Measurements from ENCODE around the gene TLE4. TPM values are rescaled to one million over a fixed set of nuclear protein-coding genes. Genes with fewer than 3 reads are reported as not detected.
"Not testable (repeated sequence)": the region's sequence is repeated elsewhere in the genome, so short reads cannot be mapped to it uniquely, and the experiment has no call there.

Gene TLE4
- total RNA-seq, 1 donor from 2014 or later, result 3.4 TPM

DNA sequence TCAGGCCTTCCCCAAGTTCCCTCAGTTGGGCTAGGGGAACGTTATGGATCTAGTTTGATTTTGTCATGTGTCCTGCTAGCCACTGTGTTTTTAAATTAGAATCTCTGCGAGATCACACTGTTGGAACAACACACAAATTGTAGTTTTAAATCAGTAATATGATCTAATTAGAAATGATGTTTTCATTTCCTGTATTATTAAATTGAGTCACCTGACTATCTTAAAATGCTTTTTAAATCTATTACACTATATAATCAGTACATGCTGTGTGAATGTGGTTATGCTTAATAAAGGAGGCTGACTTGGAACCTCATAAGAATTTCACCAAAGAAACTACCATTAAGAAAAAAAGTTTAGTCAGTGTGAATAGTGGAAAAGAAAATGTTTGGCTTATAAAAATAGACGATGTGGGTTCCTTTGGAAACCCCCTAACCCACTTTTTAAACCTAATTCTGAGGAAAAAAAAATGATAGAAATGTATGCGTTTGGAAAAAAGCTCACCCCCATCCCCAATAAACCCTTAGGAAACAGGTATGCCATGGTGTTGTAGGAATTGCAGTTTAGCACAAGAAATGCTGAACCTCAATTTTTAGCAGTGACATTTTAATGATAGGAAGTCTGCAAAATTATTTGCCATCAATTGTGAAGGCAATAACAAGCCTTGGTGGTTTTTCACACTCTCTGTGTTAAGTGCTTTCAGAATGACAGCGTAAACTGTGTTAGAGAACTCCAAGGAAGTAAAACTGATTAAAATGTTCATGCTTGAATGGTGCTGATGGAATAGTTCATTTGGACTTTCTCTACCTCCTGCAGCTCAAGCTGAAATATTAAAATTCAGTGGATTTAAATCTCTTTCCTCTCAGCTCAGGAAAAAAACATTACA lies 59.0 kb downstream of the TLE4 start:
- DNase-seq (ENCODE audit: low spot score) (no peak), ATAC-seq (no peak)

DNA sequence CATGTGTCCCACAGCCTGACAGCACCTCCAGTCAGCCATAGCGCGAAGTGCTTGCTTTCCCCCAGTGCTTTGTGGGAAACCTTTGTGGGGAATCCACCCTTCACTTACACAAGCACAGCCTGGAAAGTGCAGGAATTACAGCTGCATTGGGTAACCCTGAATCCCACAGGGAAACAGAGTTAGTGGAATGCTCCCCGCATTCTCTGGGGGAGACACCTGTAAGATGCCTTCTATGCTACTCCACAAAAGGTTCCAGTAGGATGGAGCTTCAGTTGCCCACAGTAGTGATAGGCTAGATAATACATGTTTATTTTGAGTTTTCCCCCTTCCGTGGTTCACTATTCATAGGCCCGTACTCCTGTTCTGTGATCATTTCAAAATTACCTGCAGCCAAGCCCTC lies 60.3 kb downstream of the TLE4 start:
- ATAC-seq (no peak), DNase-seq (ENCODE audit: low spot score) (no peak)

DNA sequence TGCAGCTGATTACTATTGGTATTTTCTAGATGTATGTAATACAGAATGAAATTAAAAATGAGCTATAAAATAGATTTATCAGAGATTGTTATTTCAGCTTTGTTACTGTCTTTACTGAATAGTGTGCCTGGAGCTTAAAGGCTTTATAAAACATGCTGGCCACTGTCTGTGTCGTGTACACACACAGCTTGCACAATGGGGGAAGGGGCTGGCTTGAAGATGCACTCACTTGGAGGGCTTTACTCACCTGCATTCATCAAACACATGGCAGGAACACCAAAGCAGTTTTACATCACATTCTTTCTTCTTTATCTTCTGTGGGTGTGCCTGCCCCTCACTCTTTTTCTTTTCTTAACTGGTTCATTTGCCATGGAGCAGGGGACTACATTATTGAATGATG lies 60.9 kb downstream of the TLE4 start:
- DNase-seq (ENCODE audit: low spot score) (no peak), ATAC-seq (no peak)

DNA sequence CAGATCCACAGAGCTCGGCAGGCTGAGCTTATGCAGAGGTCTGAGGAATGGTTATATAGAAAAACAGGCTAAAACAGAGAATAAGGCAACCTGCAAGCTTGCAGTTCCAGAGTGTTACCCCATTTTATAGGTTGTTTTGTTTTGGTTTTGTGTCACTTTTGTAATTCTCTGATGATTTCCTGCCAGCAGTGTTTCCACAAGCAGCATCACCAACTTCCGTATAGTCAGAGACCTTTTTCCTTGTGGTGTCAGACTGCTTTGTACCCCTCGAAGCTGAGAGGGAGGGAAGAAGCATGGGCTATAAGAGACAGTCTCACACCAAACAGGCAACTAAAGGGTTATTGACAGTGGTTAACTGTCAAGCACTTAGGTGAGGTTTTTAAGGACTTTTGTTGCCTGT lies 61.8 kb downstream of the TLE4 start:
- ATAC-seq, result no peak
- DNase-seq (ENCODE audit: low spot score), result no peak

- DNase-seq (ENCODE audit: low spot score) (no peak), ATAC-seq (no peak)
These were observed 65.6 kb downstream of the TLE4 start for GRCh38 chr9:79637177-79637925.

GRCh38 chr9:79638806-79639205 lies 67.0 kb downstream of the TLE4 start:
- ATAC-seq (no peak), DNase-seq (ENCODE audit: low spot score) (no peak)

DNA sequence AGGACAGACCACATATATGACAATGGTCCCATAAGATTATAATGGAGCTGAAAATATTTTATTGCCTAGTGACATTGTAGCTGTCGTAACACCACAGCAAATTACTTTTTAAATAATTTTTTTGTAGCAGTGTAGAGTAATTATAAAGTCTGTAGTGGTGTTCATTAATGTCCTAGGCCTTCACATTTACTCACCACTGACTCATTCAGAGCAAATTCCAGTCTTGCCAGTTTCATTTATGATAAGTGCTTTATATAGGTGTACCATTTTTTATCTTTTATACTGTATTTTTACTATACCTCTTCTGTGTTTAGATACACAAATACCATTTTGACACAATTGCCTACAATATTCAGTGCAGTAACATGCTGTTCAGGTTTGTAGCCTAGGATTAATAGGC lies 67.6 kb downstream of the TLE4 start:
- no peak for ATAC-seq
- DNase-seq (ENCODE audit: low spot score), result no peak

- ATAC-seq; DNase-seq (ENCODE audit: low spot score): not testable (repeated sequence)
These were observed 68.3 kb downstream of the TLE4 start for GRCh38 chr9:79640067-79640466.

- no peak for DNase-seq (ENCODE audit: low spot score)
- no peak for ATAC-seq
These were observed 69.3 kb downstream of the TLE4 start for GRCh38 chr9:79641070-79641469.

DNA sequence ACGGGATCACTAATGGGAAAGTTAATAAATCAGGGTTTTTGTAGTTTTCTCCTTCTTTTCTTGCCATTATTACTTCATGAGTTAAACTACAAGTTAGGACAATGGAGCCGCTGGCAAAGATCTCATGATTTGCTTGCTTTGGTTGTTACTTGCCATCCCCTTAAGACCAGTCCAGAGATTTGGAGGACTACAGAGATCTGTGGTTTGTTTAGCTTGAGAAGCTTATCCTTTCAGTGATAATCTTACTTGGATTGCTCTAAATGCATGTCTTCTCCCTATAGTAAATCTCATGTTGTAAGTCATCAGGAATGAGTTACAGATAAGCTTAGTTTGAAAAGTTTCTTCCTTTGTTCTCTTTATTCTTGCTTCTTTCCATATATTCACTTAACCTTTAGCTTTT lies 70.9 kb downstream of the TLE4 start:
- DNase-seq (ENCODE audit: low spot score), result no peak
- ATAC-seq, result no peak

GRCh38 chr9:79644048-79644447 lies 72.3 kb downstream of the TLE4 start:
- ATAC-seq (no peak), DNase-seq (ENCODE audit: low spot score) (no peak)

- no peak for ATAC-seq
- DNase-seq (ENCODE audit: low spot score), result no peak
These were observed 72.8 kb downstream of the TLE4 start for GRCh38 chr9:79644601-79645000.

DNA sequence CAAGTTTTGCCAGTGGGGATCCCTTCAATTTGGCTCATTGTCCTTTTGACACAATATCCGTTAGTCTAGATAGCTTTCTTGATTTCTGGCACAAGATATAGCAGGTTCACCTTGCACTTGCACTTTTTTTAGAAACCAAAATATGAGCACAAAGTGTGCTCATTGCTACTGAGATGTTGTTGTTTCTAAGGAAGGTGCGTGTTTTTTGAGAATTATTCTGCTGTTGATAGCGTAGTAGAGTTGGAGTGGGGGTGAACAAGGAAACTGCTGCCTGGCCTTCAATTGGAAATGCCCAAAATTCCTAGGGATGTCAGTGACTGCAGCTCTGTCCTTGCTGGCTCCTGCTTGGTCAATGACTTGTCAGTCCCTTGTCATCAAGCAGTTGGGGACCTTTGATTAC lies 73.3 kb downstream of the TLE4 start:
- no peak for DNase-seq (ENCODE audit: low spot score)
- ATAC-seq, result no peak

GRCh38 chr9:79646096-79646495 lies 74.3 kb downstream of the TLE4 start:
- no peak for DNase-seq (ENCODE audit: low spot score)
- ATAC-seq, result no peak

DNA sequence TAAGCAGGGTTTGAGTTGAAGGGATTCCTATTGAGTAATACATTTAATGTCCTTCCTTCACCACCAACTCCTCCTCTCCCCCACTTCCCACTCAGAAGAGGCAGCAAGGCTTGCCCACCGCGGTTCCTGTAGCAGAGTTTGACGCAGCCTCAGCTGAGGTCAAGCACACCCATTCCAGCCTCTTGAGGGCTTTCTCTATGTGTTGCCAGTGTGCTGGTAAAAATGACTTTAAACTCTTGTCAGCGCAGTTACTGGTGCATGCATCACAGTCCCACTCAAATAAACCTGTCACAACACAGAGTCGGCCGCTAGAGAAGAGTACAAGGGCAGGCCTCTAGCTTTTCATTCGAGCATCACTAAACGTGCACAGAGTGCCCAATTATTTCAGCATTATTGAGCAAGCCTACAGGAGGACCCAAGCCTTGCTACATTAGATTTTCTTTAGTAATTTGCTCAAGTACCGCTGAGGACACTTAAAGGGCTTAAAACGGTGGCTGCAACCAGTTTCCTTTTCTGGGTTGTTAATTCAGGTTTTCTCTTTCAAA lies 79.6 kb downstream of the TLE4 start:
- no peak for DNase-seq (ENCODE audit: low spot score)
- ATAC-seq, result no peak

DNA sequence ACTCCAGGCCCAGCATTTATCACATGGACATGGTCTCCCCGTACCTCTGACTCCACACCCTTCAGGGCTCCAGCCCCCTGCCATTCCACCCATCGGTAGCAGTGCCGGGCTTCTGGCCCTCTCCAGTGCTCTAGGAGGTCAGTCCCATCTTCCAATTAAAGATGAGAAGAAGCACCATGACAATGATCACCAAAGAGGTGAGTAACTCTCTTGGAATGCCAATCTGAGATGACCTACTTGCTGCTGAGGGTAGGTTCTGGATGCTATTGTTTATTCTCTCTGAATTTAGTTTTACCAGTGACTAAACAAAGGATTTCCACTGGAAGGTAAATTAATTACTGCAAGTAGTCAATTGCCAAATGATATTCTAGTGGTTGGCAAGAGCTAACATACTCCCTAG lies 80.8 kb downstream of the TLE4 start:
- ATAC-seq (no peak), DNase-seq (ENCODE audit: low spot score) (no peak)

DNA sequence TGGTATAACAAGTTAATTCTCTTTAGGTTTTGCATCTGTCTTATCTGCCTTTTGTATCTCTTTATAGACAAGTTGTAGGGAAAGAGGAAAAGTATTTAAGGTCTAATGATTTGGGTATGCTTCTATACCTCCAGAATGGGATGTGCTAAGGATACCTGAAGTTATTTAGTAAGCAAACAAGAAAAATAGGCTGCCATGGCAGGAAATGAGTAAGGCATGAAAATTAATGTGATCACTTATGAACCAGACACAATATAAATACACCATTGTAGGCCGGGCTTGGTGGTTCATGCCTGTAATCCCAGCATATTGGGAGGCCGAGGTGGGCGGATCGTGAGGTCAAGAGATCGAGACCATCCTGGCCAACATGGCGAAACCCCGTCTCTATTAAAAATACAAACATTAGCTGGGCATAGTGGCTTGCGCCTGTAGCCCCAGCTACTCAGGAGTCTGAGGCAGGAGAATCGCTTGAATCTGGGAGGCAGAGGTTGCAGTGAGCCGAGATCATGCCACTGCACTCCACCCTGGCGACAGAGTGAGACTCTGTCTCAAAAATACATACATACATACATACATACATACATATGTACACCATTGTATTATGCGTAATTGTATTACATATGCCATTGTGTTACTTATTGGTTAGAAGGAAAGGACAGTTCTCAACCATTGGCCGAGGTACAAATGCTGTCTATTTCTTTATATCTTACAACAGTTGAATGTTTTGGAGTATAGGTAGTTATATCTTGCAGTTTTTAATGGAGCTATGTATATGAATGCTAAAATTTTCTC lies 83.0 kb downstream of the TLE4 start:
- ATAC-seq; DNase-seq (ENCODE audit: low spot score): not testable (repeated sequence)

GRCh38 chr9:79655551-79655950 lies 83.8 kb downstream of the TLE4 start:
- DNase-seq (ENCODE audit: low spot score) (no peak), ATAC-seq (no peak)

DNA sequence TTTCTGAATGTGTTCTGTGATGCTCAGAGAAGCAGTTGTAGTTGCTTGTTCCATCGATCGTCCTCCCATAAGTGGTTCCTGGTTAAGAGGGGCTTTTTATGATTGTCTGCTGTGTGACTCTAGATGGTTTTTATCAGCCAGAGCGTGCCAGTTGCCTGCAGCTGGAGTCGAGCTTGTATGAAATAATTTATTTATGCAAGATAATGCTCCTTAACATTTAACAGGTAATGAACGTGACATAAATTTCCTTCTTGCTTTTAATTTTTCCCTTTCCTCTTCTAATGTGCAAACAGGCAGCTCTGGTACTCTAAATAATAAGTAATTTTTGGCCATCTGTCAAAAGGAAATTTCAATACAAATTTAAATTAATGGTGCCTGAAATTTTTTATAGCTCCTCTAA lies 84.4 kb downstream of the TLE4 start:
- no peak for DNase-seq (ENCODE audit: low spot score)
- ATAC-seq, result no peak

GRCh38 chr9:79657891-79658290 lies 86.1 kb downstream of the TLE4 start:
- ATAC-seq, result no peak

GRCh38 chr9:79658926-79659325 lies 87.2 kb downstream of the TLE4 start:
- ATAC-seq, result no peak
- no peak for DNase-seq (ENCODE audit: low spot score)

More at GRCh38 chr9:79657891-79658290, 86.1 kb downstream of the TLE4 start:
- DNase-seq (ENCODE audit: low spot score), result no peak
